Fibroblast of lung (primary cell): ENCODE measurements around the gene TOMM70. TPM values are rescaled to one million over a fixed set of nuclear protein-coding genes. Genes with fewer than 3 reads are reported as not detected.

Experiments
- DNase-seq, 2 donors: peaks; one replicate each; pipeline versions ENCODE4 v3.0.0 to v3.0.0-alpha.2; 2010; ENCODE audit warnings: low read depth in 2 of 2
- H2AFZ ChIP-seq: 2 replicates; pipeline ENCODE4 v1.5.1; 2012; ENCODE audit warnings: low read length, control low read depth, inconsistent platforms
- H3K27ac ChIP-seq: 2 replicates; pipeline ENCODE4 v1.5.1; 2011; ENCODE audit warnings: low read length, control low read depth; ENCODE audit not compliant: insufficient read depth
- H3K27me3 ChIP-seq: 2 replicates; pipeline ENCODE4 v1.5.1; 2011; ENCODE audit warnings: mild to moderate bottlenecking, low read length; ENCODE audit not compliant: control insufficient read depth, insufficient read depth
- H3K36me3 ChIP-seq: 2 replicates; pipeline ENCODE4 v1.5.1; 2011; ENCODE audit warnings: low read length; ENCODE audit not compliant: control insufficient read depth, insufficient read depth
- H3K4me1 ChIP-seq: 2 replicates; pipeline ENCODE4 v1.5.1; 2011; ENCODE audit warnings: low read length; ENCODE audit not compliant: control insufficient read depth, insufficient read depth; ENCODE audit errors: extremely low read depth
- H3K4me2 ChIP-seq: 2 replicates; pipeline ENCODE4 v1.5.1; 2011; ENCODE audit warnings: low read length, control low read depth; ENCODE audit not compliant: insufficient read depth; ENCODE audit errors: extremely low read depth
- H3K4me3 ChIP-seq, 4 experiments: fragments of 200-600 bp in 1 of 4; sonication (generic) in 1 of 4; replicated peaks in 1 of 4; 2 replicates each; pipeline ENCODE4 v1.5.1; 2011 to 2016; ENCODE audit warnings: low read length in 4 of 4, low read depth in 3 of 4, mild to moderate bottlenecking in 3 of 4, control low read depth in 2 of 4, inconsistent platforms in 1 of 4, mixed read lengths in 1 of 4; ENCODE audit not compliant: insufficient read depth in 1 of 4; ENCODE audit errors: control extremely low read depth in 1 of 4
- H3K79me2 ChIP-seq: 2 replicates; pipeline ENCODE4 v1.5.1; 2012; ENCODE audit warnings: mild to moderate bottlenecking, low read length, inconsistent platforms; ENCODE audit not compliant: control insufficient read depth, insufficient read depth
- H3K9ac ChIP-seq: 2 replicates; pipeline ENCODE4 v1.5.1; 2011; ENCODE audit warnings: mild to moderate bottlenecking, low read length, control low read depth; ENCODE audit not compliant: insufficient read depth
- H3K9me3 ChIP-seq: 2 replicates; pipeline ENCODE4 v1.5.1; 2012; ENCODE audit warnings: low read depth, low read length; ENCODE audit not compliant: control insufficient read depth, insufficient read depth
- H4K20me1 ChIP-seq: 2 replicates; pipeline ENCODE4 v1.5.1; 2011; ENCODE audit warnings: low read length; ENCODE audit not compliant: control insufficient read depth, insufficient read depth; ENCODE audit errors: extremely low read depth
- EZH2 ChIP-seq: IDR thresholded peaks from 2 replicates; pipeline ENCODE4 v1.5.1; 2012; ENCODE audit warnings: low read length, control low read depth, mild to moderate bottlenecking; ENCODE audit errors: missing control alignments
- polyA plus RNA-seq, 2 donors: library from polyadenylated mRNA; depleted of rRNA in 1 of 2; stranded (reverse) in 1 of 2; unstranded in 1 of 2; fragments of >200 nt; gene quantifications; 2 replicates each; pipeline ENCODE4 v1.2.1, GENCODE V29; 2011 to 2012; ENCODE audit warnings: missing spikeins in 1 of 2
- total RNA-seq: library from RNA; depleted of rRNA; stranded (reverse); fragments of >200 nt; gene quantifications from 2 replicates; pipeline ENCODE4 v1.2.1, GENCODE V29; 2014
- TF ChIP-seq, protein P1 (sequence below), 2 donors: IDR thresholded peaks in 1 of 2; conservative IDR thresholded peaks in 1 of 2; 1 replicate in 1 of 2; 2 replicates in 1 of 2; pipeline ENCODE4 v1.5.1; 2011 to 2012; ENCODE audit warnings: low read length in 2 of 2, control low read depth in 1 of 2, inconsistent platforms in 1 of 2, low read depth in 1 of 2, mild to moderate bottlenecking in 1 of 2

Gene TOMM70
- total and polyA plus RNA-seq, 2 donors (not counting 1 experiment from before 2014, with no cell fraction given): 41.8 to 56.1 TPM

- Histone ChIP-seq H4K20me1 (no peaks in the 10 kb centered on the region), H3K9me3 (no peaks in the 10 kb centered on the region)
- TF ChIP-seq, protein P1, sequence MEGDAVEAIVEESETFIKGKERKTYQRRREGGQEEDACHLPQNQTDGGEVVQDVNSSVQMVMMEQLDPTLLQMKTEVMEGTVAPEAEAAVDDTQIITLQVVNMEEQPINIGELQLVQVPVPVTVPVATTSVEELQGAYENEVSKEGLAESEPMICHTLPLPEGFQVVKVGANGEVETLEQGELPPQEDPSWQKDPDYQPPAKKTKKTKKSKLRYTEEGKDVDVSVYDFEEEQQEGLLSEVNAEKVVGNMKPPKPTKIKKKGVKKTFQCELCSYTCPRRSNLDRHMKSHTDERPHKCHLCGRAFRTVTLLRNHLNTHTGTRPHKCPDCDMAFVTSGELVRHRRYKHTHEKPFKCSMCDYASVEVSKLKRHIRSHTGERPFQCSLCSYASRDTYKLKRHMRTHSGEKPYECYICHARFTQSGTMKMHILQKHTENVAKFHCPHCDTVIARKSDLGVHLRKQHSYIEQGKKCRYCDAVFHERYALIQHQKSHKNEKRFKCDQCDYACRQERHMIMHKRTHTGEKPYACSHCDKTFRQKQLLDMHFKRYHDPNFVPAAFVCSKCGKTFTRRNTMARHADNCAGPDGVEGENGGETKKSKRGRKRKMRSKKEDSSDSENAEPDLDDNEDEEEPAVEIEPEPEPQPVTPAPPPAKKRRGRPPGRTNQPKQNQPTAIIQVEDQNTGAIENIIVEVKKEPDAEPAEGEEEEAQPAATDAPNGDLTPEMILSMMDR (conservative IDR thresholded peaks at IDR 0.05 in 1 of 2, IDR thresholded peaks at IDR 0.05 in 1 of 2; ENCODE audit: low read depth in 1 of 2, low read length in 2 of 2): no peak
- TF ChIP-seq EZH2: no peak
Measured at GRCh38 chr3:100325827-100326226, 75.1 kb downstream of the TOMM70 start.

DNA sequence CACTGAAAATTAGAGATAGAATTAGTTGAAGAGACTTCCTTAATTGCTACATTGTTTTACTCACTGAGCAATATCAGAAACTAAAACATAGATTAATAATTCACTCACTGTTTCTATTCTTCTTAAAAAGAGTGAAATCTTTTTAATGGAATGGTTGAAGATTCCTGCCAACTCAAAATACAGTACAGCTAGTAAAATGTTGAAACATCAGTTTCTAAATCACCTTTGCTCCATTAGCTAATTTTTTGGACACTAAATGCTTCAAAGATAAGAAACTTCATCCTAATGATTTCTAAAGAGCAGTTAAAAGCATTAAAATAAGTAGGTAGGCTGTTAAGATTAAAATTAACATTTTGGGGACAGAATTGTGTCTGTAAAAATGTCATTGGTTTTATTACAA, 76.8 kb downstream of the TOMM70 start:
- Histone ChIP-seq H2AFZ (no peak overlapping the region), H3K79me2 (no peaks in the 10 kb centered on the region), H3K4me1 (no peaks in the 10 kb centered on the region), H3K9me3 (no peaks in the 10 kb centered on the region), H3K9ac (no peak overlapping the region), H3K4me2 (no peak overlapping the region), H3K4me3 (no peak overlapping the region), H4K20me1 (no peaks in the 10 kb centered on the region), H3K27me3 (no peaks in the 10 kb centered on the region), H3K27ac (no peak overlapping the region), H3K36me3 (peaks cover 2% of the 10 kb centered on the region)
- DNase-seq: no peak
- TF ChIP-seq EZH2: no peak
- TF ChIP-seq, protein P1 (conservative IDR thresholded peaks at IDR 0.05 in 1 of 2, IDR thresholded peaks at IDR 0.05 in 1 of 2; ENCODE audit: low read depth in 1 of 2, low read length in 2 of 2): no peak

More at GRCh38 chr3:100325827-100326226, 75.1 kb downstream of the TOMM70 start:
- no peak overlapping the region for H3K4me2 ChIP-seq
- H3K9ac ChIP-seq: no peak overlapping the region
- H3K4me1 ChIP-seq: no peaks in the 10 kb centered on the region
- H3K4me3 ChIP-seq: no peak overlapping the region
- H3K36me3 ChIP-seq: peaks cover 2% of the 10 kb centered on the region
- no peak overlapping the region for H2AFZ ChIP-seq
- no peaks in the 10 kb centered on the region for H3K79me2 ChIP-seq
- no peak for DNase-seq
- no peaks in the 10 kb centered on the region for H3K27me3 ChIP-seq
- H3K27ac ChIP-seq: no peak overlapping the region

DNA sequence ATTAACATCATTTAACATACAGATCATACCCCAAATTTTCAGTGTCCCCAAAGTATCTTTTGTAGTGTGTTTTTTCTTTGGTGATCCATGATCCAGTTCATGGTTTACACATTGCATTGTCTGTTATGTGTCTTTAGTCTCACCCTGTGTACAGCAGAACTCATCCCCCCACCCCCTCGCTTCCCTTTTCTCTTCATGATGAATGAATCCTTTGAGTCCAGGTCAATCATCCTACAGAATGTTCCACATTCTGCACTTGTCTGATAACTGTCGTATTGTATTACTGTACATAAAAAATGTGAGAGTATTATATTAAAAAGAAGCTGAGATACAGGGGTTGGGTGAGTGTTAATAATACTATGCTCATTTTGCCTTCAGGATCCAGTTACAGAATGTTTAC, 80.9 kb downstream of the TOMM70 start:
- Histone ChIP-seq H4K20me1 (no peaks in the 10 kb centered on the region), H3K27ac (no peak overlapping the region), H3K4me3 (no peak overlapping the region), H2AFZ (no peak overlapping the region), H3K36me3 (peaks cover 2% of the 10 kb centered on the region), H3K79me2 (no peaks in the 10 kb centered on the region), H3K9ac (no peak overlapping the region), H3K27me3 (no peaks in the 10 kb centered on the region), H3K4me2 (no peak overlapping the region), H3K9me3 (no peaks in the 10 kb centered on the region), H3K4me1 (no peaks in the 10 kb centered on the region)
- no peak for TF ChIP-seq EZH2
- TF ChIP-seq, protein P1 (conservative IDR thresholded peaks at IDR 0.05 in 1 of 2, IDR thresholded peaks at IDR 0.05 in 1 of 2; ENCODE audit: low read depth in 1 of 2, low read length in 2 of 2): no peak
- DNase-seq: no peak
